HG03521 (cell line): ENCODE data around the gene MUC5AC.
"Not testable (repeated sequence)": the region's sequence is repeated elsewhere in the genome, so short reads cannot be mapped to it uniquely, and the experiment has no call there.

Source experiments
- ATAC-seq: cut with Tn5 transposase; IDR thresholded peaks from one replicate; pipeline ENCODE4 v1.9.1; 2021; ENCODE audit warnings: mild to moderate bottlenecking, moderate library complexity; ENCODE audit not compliant: unreplicated experiment

The MUC5AC gene

GRCh38 chr11:1160231-1161101, 2.7 kb downstream of the MUC5AC start:
- no peak for ATAC-seq

- ATAC-seq = no peak
These were observed 3.8 kb downstream of the MUC5AC start for GRCh38 chr11:1161410-1162137.

GRCh38 chr11:1162138-1162475, 4.4 kb downstream of the MUC5AC start:
- no peak for ATAC-seq

- ATAC-seq = no peak
These were observed 4.9 kb downstream of the MUC5AC start for GRCh38 chr11:1162491-1163311.

- no peak for ATAC-seq
These were observed 5.7 kb downstream of the MUC5AC start for GRCh38 chr11:1163321-1163910.

GRCh38 chr11:1163911-1164735, 6.4 kb downstream of the MUC5AC start:
- no peak for ATAC-seq

GRCh38 chr11:1164779-1165255, 7.1 kb downstream of the MUC5AC start:
- not testable (repeated sequence) for ATAC-seq

GRCh38 chr11:1165256-1166041, 7.7 kb downstream of the MUC5AC start:
- ATAC-seq = no peak

- no peak for ATAC-seq
These were observed 9.5 kb downstream of the MUC5AC start for GRCh38 chr11:1167256-1167655.

- no peak for ATAC-seq
These were observed 10.0 kb downstream of the MUC5AC start for GRCh38 chr11:1167751-1168231.

GRCh38 chr11:1168256-1168655, 10.5 kb downstream of the MUC5AC start:
- ATAC-seq = no peak

GRCh38 chr11:1168721-1169161, 11.0 kb downstream of the MUC5AC start:
- ATAC-seq = no peak

- no peak for ATAC-seq
These were observed 13.7 kb downstream of the MUC5AC start for GRCh38 chr11:1171223-1171984.

- ATAC-seq = no peak
These were observed 14.4 kb downstream of the MUC5AC start for GRCh38 chr11:1171985-1172728.

GRCh38 chr11:1172729-1173117, 15.0 kb downstream of the MUC5AC start:
- ATAC-seq = no peak

GRCh38 chr11:1173396-1173795, 15.6 kb downstream of the MUC5AC start:
- ATAC-seq = not testable (repeated sequence)
